ENCODE measurements around the gene OPN1SW.

OPN1SW gene

GRCh38 chr7:128737867-128738385, 37.7 kb downstream of the OPN1SW start:
- H3K9me2 ChIP-seq (replicated peaks; ENCODE audit: insufficient read depth, low read length) = no peaks in the 10 kb centered on the region
- no peaks in the 10 kb centered on the region for H3K9me3 ChIP-seq (replicated peaks; ENCODE audit: insufficient read depth, low read length)
- peaks cover 16% of the 10 kb centered on the region for H3K4me1 ChIP-seq (ENCODE audit: low read length)
- no peak overlapping the region for H3K4me3 ChIP-seq (ENCODE audit: low read length)
- TF ChIP-seq EZH2 (optimal IDR thresholded peaks at IDR 0.05; ENCODE audit: low read depth, low read length) = no peak
- no peak for TF ChIP-seq CTCF (IDR thresholded peaks at IDR 0.05; ENCODE audit: low read length)
- TF ChIP-seq EZH2phosphoT487 (IDR thresholded peaks at IDR 0.05; ENCODE audit: low read length) = no peak
- no peak for DNase-seq
- H3K79me2 ChIP-seq (ENCODE audit: low read length) = peaks cover 38% of the 10 kb centered on the region
- no peak overlapping the region for H3K4me2 ChIP-seq (ENCODE audit: low read depth, low read length)
- peak overlapping the region; percentile 78 for H2AFZ ChIP-seq (ENCODE audit: low read length)
- H3K36me3 ChIP-seq (replicated peaks; ENCODE audit: insufficient read depth, low read length) = no peaks in the 10 kb centered on the region
- no peaks in the 10 kb centered on the region for H3K27me3 ChIP-seq (replicated peaks; ENCODE audit: insufficient read depth, low read length)
- no peak overlapping the region for H3K9ac ChIP-seq (ENCODE audit: low read length)
- H3F3A ChIP-seq (ENCODE audit: insufficient read depth, low read length) = peaks cover 4% of the 10 kb centered on the region; the same call in 1 of the 2 replicates
- peaks cover 18% of the 10 kb centered on the region for H4K20me1 ChIP-seq (ENCODE audit: insufficient read depth, low read length)
- no peak overlapping the region for H3K27ac ChIP-seq (ENCODE audit: low read length)

- Histone ChIP-seq H3F3A (ENCODE audit: insufficient read depth, low read length) (peaks cover 4% of the 10 kb centered on the region; the same call in 1 of the 2 replicates), H2AFZ (ENCODE audit: low read length) (no peak overlapping the region), H3K79me2 (ENCODE audit: low read length) (peaks cover 33% of the 10 kb centered on the region), H3K9me3 (replicated peaks; ENCODE audit: insufficient read depth, low read length) (no peaks in the 10 kb centered on the region), H4K20me1 (ENCODE audit: insufficient read depth, low read length) (peaks cover 13% of the 10 kb centered on the region), H3K27ac (ENCODE audit: low read length) (no peak overlapping the region), H3K4me2 (ENCODE audit: low read depth, low read length) (no peak overlapping the region), H3K4me3 (ENCODE audit: low read length) (no peak overlapping the region), H3K36me3 (replicated peaks; ENCODE audit: insufficient read depth, low read length) (no peaks in the 10 kb centered on the region), H3K27me3 (replicated peaks; ENCODE audit: insufficient read depth, low read length) (no peaks in the 10 kb centered on the region), H3K9me2 (replicated peaks; ENCODE audit: insufficient read depth, low read length) (no peaks in the 10 kb centered on the region), H3K9ac (ENCODE audit: low read length) (no peak overlapping the region), H3K4me1 (ENCODE audit: low read length) (peaks cover 16% of the 10 kb centered on the region)
- no peak for TF ChIP-seq CTCF (IDR thresholded peaks at IDR 0.05; ENCODE audit: low read length)
- TF ChIP-seq EZH2 (optimal IDR thresholded peaks at IDR 0.05; ENCODE audit: low read depth, low read length) = no peak
- no peak for TF ChIP-seq EZH2phosphoT487 (IDR thresholded peaks at IDR 0.05; ENCODE audit: low read length)
- DNase-seq = no peak
These were observed 38.2 kb downstream of the OPN1SW start for GRCh38 chr7:128737441-128737840.

DNA sequence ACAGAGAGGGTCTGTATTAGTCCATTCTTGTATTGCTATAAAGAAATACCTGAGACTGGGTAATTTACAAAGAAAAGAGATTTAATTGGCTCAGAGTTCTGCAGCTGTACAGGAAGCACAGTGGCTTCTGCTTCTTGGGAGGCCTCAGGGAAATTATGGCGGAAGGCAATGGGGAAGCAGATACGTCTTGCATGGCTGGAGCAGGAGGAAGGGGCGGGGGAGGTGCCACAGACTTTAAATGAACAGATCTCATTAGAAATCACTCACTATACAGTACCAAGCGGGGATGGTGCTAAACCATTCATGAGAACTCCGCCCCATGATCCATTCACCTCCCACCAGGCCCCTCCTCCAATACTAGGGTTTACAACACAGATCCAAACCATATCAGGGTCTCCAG, 40.2 kb downstream of the OPN1SW start:
- Histone ChIP-seq H3K27me3 (replicated peaks; ENCODE audit: insufficient read depth, low read length) (no peaks in the 10 kb centered on the region), H3K4me1 (ENCODE audit: low read length) (peaks cover 7% of the 10 kb centered on the region; the same call in 1 of the 2 replicates), H3K36me3 (replicated peaks; ENCODE audit: insufficient read depth, low read length) (no peaks in the 10 kb centered on the region), H3K9me2 (replicated peaks; ENCODE audit: insufficient read depth, low read length) (no peaks in the 10 kb centered on the region), H3K4me2 (ENCODE audit: low read depth, low read length) (no peak overlapping the region), H3F3A (ENCODE audit: insufficient read depth, low read length) (peaks cover 4% of the 10 kb centered on the region; the same call in 1 of the 2 replicates), H2AFZ (ENCODE audit: low read length) (no peak overlapping the region), H3K9ac (ENCODE audit: low read length) (no peak overlapping the region), H3K79me2 (ENCODE audit: low read length) (peaks cover 13% of the 10 kb centered on the region), H3K27ac (ENCODE audit: low read length) (no peak overlapping the region), H3K4me3 (ENCODE audit: low read length) (no peak overlapping the region), H4K20me1 (ENCODE audit: insufficient read depth, low read length) (no peaks in the 10 kb centered on the region), H3K9me3 (replicated peaks; ENCODE audit: insufficient read depth, low read length) (no peaks in the 10 kb centered on the region)
- no peak for TF ChIP-seq EZH2phosphoT487 (IDR thresholded peaks at IDR 0.05; ENCODE audit: low read length)
- no peak for TF ChIP-seq EZH2 (optimal IDR thresholded peaks at IDR 0.05; ENCODE audit: low read depth, low read length)
- TF ChIP-seq CTCF (IDR thresholded peaks at IDR 0.05; ENCODE audit: low read length) = no peak
- DNase-seq = no peak
